Effector CD4-positive, alpha-beta T cell (primary cell): Measurements from ENCODE around the gene APBB2.
"Not testable (repeated sequence)": the region's sequence is repeated elsewhere in the genome, so short reads cannot be mapped to it uniquely, and the experiment has no call there.

Source experiments
- DNase-seq: peaks from one replicate; pipeline ENCODE4 v3.0.0-alpha.2; 2020

The APBB2 gene

DNA sequence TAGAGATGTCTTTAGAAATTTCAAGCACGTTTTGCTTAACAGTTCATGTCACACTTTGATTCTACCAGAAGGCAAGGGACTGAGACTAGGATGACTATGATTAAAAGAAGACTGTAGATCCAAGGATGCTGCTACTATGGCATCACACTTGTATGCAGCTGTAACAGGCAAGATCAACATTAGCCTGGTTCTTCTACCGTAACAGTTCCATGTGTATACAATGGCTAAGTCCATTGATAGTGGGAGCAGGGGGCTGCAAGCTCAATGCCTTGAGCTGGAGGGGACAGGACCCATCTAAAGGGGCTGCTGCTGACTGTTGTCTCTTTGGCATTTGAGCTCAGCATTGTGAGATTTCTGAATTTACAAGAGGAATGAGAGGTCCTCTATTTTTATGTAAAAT is 212.0 kb downstream of the APBB2 start:
- DNase-seq: no peak

DNA sequence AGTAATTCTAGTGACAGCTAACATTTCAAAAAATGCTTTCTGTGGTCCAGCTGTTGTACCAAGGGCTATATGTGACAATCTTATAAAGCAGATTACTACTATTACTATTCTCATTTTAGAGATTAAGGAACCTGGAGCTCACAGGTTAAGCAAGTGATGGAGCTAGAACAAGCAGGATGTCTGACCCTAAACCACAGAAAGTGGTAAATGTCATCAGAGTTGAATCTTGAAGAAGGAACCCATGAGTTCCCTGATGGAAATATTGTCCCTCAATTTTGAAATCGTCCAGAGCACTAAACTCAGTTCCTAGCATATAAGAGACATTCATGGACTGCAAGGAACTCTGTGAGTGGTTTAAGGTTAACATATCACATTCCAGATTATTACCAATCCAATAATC is 214.0 kb downstream of the APBB2 start:
- no peak for DNase-seq

DNA sequence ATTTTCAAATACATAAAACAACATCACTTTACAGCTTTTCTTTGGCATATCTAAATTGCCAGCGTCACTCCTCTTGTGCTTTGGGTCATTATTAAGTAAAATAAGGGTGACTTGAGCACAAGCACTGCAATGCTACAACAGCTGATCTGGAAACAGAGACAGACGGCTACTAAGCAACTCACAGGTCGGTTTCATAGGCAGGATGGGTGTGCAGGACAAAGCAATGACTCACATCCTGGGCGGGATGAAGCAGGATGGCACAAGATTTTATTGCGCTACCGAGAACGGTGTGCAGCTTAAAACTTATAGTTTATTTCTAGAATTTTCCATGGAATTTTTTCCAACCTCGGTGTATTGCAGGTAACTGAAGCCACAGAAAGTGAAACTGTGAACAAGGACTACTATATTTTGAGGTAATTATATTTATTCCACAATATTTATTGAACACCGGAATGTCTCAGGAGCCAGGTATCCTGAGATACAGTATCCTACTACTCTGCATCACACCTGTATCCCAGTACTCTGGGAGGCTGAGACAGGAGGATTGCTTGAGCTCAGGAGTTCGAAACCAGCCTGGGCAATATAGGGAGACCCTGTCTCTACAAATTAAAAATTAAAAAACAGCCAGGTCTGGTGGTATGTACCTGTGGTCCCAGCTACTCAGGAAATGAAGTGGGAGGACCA is 215.5 kb downstream of the APBB2 start:
- no peak for DNase-seq

DNA sequence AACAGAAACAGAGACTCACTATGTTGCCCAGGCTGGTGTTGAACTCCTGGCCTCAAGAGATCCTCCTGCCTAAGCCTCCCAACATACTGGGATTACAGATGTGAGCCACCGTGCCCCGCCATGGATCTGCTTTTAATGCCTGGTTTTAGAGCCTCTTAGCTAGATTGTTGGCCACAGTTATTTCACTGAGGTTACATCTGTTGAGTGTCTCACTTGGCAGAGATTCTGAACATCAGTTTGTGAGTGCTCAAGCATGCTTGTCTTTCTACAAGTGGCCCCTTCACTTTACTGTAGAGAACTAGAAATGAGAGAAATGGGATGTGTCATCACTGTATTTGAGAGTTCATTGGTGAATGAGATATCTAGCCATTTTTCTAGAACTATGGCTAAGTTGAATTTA is 218.5 kb downstream of the APBB2 start:
- DNase-seq: no peak

DNA sequence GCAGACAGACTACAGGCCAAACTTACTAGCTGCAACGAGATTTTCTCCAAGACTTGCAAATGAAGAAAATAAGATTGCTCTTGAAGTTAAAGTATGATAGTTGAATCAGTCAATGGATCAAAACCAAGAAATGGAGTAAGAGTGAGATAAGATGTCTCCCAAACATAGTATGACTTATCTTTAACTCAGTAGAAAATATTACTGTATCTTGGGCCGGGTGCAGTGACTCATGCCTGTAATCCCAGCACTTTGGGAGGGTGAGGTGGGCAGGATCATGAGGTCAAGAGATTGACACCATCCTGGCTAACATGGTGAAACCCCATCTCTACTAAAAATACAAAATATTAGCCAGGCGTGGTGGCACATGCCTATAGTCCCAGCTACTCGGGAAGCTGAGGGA is 220.0 kb downstream of the APBB2 start:
- DNase-seq: not testable (repeated sequence)

DNA sequence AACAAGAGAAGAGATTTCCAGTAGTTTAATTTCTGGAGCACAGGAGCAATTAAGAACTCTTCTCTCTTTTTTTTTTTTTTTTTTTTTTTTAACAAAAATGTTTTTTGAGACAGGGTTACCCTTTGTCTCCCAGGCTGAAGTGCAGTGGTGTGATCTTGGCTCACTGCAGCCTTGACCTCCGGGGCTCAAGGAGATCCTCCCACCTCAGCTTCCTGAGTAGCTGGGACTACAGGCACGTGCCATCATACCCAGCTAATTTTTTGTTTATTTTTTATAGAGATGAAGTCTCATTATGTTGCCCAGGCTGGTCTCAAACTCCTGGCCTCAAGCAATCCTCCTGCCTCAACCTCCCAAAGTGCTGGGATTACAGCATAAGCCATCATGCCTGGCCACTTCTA is 221.0 kb downstream of the APBB2 start:
- not testable (repeated sequence) for DNase-seq

DNA sequence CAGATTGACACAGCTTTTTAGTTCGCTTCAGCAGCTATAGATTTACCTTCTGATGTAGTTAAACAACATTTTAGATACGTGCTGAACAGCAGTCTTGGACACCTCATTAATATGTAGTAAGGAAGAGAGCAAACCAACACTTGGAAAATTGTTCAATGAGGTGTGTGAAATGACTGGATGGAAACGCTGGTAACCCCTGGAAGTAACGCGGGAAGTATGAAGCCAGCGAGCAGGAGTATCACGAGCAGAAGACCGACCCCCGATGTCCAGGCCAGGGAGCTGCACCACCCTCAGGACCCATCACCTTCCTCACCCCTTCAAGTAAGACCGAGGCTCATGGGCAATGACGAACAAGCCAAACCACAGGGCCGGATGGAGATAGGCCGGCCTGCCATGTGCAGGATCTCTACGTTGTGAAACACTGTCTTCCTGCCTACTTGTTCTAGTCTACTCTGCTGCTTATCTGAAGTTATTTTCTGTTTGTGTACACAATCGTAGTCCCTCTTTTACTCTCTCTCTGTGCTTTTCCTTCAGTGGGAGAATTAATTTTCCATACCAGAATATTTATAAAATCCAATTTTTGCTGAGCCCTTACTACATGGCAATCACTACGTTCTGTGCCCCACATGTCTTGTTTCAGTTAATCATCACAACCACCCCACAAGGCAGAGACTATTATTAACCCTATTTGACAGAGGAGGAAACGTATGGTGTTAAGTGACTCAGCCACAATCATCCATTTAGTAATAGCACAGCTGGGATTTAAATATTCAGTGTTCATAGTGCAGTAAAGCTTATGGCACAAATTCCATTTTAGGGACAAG is 221.7 kb downstream of the APBB2 start:
- no peak for DNase-seq

DNA sequence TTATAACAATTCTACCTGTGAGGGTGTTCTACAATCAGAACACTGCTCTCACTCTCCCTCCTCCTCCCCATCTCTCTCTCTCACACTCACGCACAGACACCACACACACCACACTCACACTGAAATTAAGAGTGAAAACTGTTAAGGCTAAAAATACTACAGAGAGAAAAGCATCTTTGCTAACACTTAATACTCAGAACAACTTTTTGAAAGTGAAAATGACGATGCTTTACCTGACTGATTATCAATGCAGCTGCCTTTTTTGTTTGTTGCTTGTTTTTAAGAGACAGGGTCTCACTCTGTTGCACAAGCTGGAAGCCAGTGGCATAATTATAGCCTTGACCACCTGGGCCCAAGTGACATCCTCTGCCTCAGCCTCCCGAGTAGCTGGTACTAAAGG is 222.4 kb downstream of the APBB2 start:
- DNase-seq: no peak

DNA sequence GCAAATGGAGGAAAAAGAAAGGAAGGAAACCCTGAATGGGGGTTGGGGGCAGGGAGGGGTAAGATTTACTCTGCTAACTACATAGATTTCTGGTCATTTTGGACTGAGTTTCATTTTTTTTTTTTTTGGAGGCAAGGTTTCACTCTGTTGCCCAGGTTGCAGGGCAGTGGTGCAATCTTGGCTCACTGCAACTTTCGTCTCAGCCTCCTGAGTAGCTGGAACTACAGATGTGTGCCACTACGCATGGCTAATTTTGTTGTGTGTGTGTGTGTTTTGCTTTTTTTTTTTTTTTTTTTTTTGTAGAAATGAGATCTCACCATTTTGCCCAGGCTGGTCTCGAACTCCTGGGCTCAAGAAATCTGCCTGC is 223.5 kb downstream of the APBB2 start:
- no peak for DNase-seq

DNA sequence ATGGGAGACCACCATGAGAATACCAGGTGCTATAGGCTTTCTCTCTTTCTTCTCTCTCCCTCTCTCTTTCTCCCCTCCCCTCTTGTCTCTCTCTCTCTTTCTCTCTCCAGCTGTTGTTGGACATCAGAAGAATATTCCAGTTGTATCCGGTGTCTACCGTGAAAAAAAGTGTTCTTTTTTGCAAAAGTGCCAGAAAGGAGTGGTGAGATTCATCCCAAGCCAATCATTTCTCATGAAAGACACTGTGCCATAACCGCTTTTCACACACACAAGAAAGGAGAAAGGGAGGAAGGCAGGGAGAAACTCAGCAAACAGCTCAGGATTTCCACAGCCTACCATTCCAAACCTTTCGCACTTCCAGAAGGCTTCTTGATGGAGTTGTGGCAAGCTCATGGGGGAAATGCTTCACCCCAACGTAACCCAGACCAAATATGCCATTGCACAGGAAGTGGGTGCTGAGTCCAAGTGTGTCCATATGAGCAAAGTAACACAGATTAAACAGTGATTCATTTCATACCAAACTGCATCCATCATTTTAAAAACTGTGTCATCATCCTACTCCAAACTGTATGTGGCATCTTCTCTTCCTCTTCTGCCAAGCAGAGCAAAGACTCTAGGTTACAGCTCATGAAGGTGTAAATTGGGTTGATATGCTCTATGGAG is 224.0 kb downstream of the APBB2 start:
- no peak for DNase-seq

DNA sequence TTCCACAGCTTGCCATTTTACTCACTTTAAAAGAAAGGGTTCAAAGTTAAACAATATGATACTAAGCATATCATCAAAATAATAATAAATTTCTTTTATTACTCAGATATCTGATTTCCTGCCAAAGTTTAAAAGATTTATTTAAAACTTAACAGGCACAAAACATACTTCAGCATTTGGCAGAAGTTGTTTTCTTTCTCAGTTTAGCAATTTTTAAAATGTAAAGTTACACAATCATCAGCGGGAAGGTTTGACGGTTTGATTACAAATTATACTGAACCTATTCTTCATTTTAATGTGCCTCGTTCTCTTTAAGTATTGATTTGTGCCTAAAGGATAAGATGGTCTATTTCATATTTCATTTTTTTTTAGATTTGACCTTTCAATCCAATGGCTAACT is 227.2 kb downstream of the APBB2 start:
- no peak for DNase-seq

DNA sequence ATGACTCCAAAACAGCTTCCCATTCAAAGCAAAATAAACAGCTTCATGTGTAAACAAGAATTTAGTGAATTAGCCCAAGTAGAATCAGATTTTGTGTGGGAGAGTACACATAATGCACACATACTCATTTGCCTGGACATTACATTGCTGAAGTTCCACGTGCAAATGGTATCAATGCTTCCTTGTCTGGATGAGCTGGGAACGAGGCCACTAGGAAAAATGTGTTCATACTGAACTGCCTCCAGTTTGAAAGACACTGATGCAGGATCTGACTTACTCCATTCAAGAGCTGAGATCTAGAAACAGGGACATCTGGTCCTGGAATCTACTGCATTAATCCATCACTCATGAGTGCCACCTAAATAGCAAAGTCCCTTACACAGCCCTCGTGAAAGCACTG is 228.0 kb downstream of the APBB2 start:
- DNase-seq: no peak

DNA sequence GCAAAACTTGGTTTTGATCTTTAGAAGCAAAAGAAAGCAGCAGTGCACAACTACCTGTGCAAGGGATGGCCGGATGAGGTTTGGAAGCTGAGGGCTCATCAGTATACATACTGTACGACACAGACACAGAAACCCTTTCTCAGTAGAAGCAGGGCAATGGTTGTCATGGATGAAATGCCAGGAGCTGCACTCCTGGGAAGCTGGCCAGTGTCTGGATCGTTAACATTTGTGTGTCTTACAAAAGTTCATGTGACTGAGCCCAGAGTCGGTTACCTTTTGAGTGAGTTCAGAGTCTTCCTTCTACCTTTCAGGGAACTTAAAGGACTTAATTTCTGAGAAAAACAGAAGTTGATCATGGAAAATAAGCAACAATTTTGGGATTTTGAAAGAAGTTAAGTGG is 230.3 kb downstream of the APBB2 start:
- no peak for DNase-seq

DNA sequence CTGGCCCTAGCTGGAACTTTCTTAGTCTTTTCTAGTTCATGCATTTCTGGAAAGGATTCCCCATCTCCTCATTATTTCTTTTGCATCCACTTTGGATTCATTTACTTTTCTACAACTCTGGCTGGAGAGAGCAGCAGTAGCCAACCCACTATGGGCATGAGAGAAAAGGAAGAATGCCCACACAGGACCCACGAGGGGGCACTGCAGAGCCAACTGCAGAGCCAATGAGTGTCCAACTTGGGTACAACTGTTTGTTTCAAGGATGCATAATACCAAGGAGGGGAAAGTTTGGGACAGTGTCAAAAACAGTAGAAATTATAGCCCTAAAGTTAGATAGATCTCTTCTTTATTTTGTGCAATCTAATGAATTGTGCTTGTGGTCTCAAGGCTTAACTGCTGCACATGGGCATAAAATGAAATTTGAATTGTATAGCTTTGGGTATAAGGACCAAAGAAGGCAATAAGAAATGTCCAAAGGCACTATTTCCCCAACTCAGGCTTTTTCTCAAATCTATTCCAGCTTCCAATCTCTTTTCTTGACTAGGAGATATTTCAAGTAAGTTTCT is 233.9 kb downstream of the APBB2 start:
- no peak for DNase-seq

DNA sequence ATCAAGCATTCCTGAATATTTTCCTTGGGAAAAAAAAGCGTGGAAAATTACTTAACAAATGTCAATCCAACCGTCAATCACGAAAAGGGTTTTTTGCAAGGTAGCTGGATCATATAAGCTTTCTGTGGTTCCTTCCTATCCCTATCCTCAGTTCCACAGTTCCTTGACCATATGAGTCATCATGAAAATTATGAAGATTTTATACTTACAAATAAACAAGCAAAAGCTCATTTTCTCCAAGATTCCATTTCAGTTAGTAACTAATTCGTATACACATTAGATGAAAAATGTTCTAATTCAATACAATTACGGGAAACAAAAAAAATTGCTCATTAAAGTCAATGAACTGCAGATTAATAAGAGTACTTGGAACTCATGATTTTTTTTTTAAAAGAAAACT is 235.8 kb downstream of the APBB2 start:
- no peak for DNase-seq

DNA sequence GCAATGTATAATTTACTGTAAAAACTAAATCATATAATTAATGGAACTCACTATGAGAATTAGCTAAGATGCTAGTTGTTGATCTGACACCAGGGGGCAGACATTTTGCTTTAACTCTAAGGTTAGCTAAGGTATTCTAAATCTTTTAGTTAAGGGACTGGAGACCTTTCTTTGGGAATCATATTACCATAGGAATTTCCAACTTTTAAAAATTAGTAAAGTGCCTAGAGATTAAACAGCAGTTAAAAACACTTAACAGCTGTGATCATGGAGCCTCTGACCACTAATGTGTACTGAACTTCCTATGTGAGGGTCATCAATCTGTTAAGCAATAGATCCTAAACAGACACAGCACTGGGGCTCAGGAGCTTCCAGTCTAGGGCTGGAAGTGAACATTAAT is 238.0 kb downstream of the APBB2 start:
- DNase-seq: no peak

DNA sequence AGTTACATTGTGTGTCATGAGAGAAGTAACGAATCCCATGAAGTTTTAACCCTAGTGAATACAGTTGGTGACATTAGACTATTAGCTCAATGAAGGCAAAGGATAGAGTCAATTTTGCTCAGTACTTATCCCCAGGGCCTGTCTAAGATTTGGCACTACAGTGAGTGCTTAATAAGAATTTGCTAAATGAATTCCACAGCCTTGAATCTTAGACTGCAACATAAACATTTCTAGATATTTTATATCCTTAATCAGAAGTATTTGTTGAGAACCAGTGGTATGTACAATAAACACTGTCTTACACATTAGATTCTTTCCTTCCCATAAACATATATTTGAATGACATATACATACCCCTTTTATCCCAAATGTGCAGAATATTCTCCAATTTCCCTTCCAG is 241.6 kb downstream of the APBB2 start:
- DNase-seq: no peak

DNA sequence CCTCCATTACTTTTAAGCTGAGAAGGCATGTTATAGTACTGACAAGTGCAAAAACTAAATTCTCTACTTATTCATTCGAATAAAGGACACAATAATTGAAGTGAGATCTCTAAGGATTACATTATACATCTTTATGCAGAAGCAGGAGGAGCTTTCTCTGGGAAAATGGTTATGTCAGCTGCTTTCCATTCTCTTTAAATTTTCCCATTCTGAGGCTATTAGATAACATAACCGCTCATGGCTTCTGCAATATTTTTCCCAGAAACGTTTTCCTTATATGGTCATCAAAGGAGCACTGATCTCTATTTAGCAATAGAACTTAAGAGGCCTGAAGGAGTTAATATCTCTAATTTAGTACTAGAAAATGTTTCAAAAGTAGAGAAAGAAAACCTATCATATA is 243.0 kb downstream of the APBB2 start:
- DNase-seq: no peak

DNA sequence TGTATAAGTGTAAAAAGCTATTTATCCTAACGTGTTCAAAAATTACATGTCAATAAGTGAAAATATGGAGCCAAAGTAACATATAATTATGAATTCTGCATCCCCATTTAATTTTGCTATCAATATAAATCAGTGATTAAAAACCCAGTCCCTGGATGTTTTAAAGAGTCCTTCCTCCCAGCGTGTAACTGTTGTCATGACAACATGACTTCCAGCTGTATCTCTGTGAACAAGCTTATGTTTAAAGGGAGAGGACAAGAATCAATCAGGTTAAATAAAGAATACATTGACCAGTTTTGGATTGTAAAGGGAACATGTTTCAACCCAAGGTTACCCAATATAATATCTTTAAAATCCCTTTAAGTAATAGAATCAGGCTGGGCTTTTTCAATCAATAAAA is 244.8 kb downstream of the APBB2 start:
- no peak for DNase-seq

DNA sequence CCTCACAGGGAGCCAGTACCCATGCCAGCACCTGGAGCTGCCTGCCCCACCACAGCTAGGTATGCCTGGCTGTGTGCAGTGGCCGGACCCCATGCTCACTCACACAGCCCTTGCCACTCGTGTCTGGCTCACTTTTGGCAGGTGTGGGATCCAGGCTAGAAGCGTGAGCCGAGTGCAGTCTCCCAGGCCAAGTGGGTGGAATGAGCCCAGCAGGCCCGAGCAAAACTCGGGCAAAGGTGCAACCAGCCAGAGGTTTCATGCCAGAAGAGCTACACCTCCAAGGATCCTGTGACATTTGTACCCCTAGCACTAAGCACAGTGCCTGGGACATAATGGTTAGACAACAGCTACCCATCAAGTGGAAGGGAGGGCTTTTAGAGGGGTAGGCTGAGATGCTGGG is 246.8 kb downstream of the APBB2 start:
- DNase-seq: no peak

DNA sequence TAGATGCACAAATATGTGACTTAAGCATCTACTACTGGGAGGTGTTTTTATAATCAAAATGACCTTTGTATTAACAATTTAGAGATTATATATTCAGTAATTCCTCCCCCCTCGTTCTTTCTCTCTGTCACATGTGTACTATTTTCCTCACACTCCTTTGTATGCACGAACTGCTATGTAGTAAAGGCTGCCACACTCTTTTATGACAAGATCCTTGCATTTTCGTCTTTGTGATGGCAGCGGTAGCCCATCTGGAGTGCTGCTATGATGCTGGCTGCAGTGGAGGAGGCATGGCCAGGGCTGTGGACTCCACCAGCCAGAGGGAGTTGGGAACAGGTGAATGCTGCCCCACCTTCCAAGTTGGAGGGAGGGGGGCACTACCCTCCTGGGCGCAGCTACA is 248.3 kb downstream of the APBB2 start:
- no peak for DNase-seq

DNA sequence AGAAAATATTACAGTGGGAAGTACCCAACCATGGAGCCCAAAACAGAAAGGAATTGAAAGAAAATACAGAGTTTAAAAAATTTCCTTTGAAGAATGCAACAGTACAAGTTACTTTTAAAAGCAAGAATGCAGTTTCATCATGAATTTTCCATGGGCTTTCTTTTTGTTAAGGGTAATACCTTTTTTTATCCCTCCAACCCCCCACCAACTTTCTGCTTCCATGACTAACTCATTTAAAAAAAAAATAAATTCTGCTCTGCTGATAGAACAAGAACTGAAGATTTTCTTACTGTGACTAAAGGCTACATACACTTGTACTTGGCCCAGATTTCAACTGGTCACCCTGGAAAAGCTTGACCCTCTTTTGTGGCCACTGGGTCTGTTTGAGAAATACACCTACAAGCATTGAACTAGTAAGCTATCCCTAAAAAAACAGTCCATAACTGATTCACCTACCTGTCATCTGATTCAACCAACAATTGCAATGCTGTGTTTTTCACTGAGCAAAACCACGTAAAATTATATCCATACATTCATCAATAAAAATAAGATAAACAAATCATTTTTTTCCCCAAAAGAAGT is 250.4 kb downstream of the APBB2 start:
- no peak for DNase-seq

DNA sequence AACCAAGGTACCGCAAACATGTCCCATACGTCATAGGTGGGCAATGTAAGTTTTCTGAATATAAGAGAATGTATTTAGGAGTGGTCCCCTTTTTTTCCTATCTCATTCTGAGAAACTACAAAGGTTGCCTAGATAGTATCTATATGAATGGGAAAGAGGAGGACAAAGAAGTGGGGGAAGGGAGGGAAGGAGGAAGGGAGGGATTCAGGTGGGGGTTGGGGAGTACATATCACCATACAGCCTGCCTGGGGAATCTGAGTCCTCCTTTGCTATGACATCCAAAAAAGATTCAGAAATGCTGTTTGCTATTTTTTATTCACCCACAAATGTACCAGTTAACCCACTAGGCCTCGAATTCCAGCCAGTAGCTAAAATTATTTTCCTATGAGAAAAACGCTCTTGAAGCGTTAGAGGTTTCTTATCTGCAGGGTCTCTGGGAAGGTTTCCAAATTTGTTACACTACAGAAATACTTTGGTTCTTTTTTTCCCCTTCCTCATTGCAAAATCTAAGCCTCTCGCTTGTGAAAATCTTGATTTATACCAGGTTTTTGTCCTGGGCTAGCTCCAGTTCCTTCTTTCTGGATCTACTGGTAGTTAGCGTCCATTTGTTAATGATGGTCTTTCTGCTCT is 251.7 kb downstream of the APBB2 start:
- DNase-seq: no peak
